Measurements from ENCODE around the gene ZCCHC10.
"Not testable (repeated sequence)": the region's sequence is repeated elsewhere in the genome, so short reads cannot be mapped to it uniquely, and the experiment has no call there.

DNA sequence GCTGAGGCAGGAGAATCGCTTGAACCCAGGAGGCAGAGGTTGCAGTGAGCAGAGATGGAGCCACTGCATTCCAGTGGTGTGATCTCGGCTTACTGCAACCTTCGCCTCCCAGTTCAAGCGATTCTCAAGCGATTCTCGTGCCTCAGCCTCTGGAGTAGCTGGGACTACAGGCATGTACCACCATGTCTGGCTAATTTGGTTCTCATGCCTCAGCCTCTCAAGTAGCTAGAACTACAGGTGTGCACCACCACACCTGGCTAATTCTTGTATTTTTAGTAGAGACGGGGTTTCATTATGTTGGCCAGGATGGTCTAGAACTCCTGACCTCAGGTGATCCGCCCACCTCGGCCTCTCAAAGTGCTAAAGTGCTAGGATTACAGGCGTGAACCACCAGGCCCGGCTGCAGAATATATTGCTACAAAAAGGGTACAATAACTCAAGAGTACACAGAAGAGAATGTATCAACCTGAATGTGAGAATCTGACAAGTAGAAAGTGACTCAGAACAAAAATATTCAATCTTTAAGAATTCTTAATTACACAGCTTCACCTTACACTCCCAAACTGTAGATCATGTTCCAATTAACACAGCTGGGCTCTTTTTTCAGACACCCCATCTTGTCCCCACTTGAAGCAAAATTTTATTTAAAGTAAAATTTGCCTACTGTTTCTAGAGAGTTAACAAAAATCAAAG is 65.1 kb downstream of the ZCCHC10 start:
- not testable (repeated sequence) for TF ChIP-seq POLR2A (IDR thresholded peaks at IDR 0.05; ENCODE audit: low read length); GATA1 (IDR thresholded peaks at IDR 0.05; ENCODE audit: low read depth, low read length)

Data from erythroblast (primary cell).